Esophagus squamous epithelium (tissue), 4 donors: ENCODE data around the gene TNS1.

ENCODE experiments used
- POLR2A ChIP-seq, 4 donors: fragments of 450-650 bp; IDR thresholded peaks; one replicate each; pipeline ENCODE4 v1.6.1; 2017; ENCODE audit warnings: antibody characterized with exemption in 4 of 4, mild to moderate bottlenecking in 4 of 4, moderate library complexity in 3 of 4
- TF ChIP-seq, protein P1 (sequence below), 6 experiments: fragments of 450-650 bp in 4 of 6; fragments of 200-600 bp in 2 of 6; sonication (generic) in 2 of 6; IDR thresholded peaks; one replicate each; pipeline ENCODE4 v1.5.1; 2016 to 2019; ENCODE audit warnings: antibody characterized with exemption in 6 of 6, mild to moderate bottlenecking in 4 of 6, moderate library complexity in 4 of 6

- TF ChIP-seq, protein P1, sequence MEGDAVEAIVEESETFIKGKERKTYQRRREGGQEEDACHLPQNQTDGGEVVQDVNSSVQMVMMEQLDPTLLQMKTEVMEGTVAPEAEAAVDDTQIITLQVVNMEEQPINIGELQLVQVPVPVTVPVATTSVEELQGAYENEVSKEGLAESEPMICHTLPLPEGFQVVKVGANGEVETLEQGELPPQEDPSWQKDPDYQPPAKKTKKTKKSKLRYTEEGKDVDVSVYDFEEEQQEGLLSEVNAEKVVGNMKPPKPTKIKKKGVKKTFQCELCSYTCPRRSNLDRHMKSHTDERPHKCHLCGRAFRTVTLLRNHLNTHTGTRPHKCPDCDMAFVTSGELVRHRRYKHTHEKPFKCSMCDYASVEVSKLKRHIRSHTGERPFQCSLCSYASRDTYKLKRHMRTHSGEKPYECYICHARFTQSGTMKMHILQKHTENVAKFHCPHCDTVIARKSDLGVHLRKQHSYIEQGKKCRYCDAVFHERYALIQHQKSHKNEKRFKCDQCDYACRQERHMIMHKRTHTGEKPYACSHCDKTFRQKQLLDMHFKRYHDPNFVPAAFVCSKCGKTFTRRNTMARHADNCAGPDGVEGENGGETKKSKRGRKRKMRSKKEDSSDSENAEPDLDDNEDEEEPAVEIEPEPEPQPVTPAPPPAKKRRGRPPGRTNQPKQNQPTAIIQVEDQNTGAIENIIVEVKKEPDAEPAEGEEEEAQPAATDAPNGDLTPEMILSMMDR (IDR thresholded peaks at IDR 0.05): no peak
- no peak for TF ChIP-seq POLR2A (IDR thresholded peaks at IDR 0.05)
These were observed 241.0 kb downstream of the TNS1 start for GRCh38 chr2:217761645-217762277.
